Epithelial cell of proximal tubule (primary cell): Measurements from ENCODE around the gene MRPS11. TPM values are rescaled to one million over a fixed set of nuclear protein-coding genes. Genes with fewer than 3 reads are reported as not detected.

ENCODE experiments used
- DNase-seq: peaks from one replicate; pipeline ENCODE4 v3.0.0-alpha.2; 2011; ENCODE audit warnings: low read depth
- H3K4me3 ChIP-seq: 2 replicates; pipeline ENCODE4 v1.5.1; 2011; ENCODE audit warnings: low read depth, mild to moderate bottlenecking, low read length
- CTCF ChIP-seq: conservative IDR thresholded peaks from 2 replicates; pipeline ENCODE4 v1.5.1; 2012; ENCODE audit warnings: low read depth, mild to moderate bottlenecking, low read length
- total RNA-seq: library from RNA; depleted of rRNA; stranded (reverse); fragments of >200 nt; gene quantifications from 2 replicates; pipeline ENCODE4 v1.2.3, GENCODE V29; 2015

The MRPS11 gene
- total RNA-seq, 1 donor from 2014 or later = 32.3 TPM

- H3K4me3 ChIP-seq = no peak overlapping the region
- no peak for DNase-seq
- no peak for TF ChIP-seq CTCF
Measured at GRCh38 chr15:88506628-88507027, 39.1 kb downstream of the MRPS11 start.

- H3K4me3 ChIP-seq = no peak overlapping the region
- DNase-seq = no peak
- TF ChIP-seq CTCF = no peak
Measured at GRCh38 chr15:88509321-88509720, 41.8 kb downstream of the MRPS11 start.

- DNase-seq = no peak
- no peak for TF ChIP-seq CTCF
- H3K4me3 ChIP-seq = no peak overlapping the region
Measured at GRCh38 chr15:88509964-88510363, 42.5 kb downstream of the MRPS11 start.

GRCh38 chr15:88511161-88511560, 43.7 kb downstream of the MRPS11 start:
- no peak overlapping the region for H3K4me3 ChIP-seq
- no peak for DNase-seq
- TF ChIP-seq CTCF = no peak

GRCh38 chr15:88512078-88512477, 44.6 kb downstream of the MRPS11 start:
- DNase-seq = no peak
- TF ChIP-seq CTCF = no peak
- no peak overlapping the region for H3K4me3 ChIP-seq

GRCh38 chr15:88512601-88513000, 45.1 kb downstream of the MRPS11 start:
- DNase-seq = no peak
- no peak for TF ChIP-seq CTCF
- H3K4me3 ChIP-seq = no peak overlapping the region

GRCh38 chr15:88513195-88513594, 45.7 kb downstream of the MRPS11 start:
- no peak overlapping the region for H3K4me3 ChIP-seq
- TF ChIP-seq CTCF = no peak
- no peak for DNase-seq
